Loucy (cell line): ENCODE results near the gene NADK.

ENCODE experiments used
- H2AFZ ChIP-seq: fragments of 200-600 bp; sonication (generic); 2 replicates; pipeline ENCODE4 v1.6.0; 2016; ENCODE audit warnings: antibody characterized with exemption, mild to moderate bottlenecking, low read length, moderate library complexity
- H3F3A ChIP-seq: fragments of 200-600 bp; 2 replicates; pipeline ENCODE4 v1.6.0; 2016; ENCODE audit warnings: antibody characterized with exemption, low read depth, mild to moderate bottlenecking
- H3K27me3 ChIP-seq: fragments of 200-600 bp; sonication (generic); 2 replicates; pipeline ENCODE4 v1.6.1; 2014; ENCODE audit warnings: low read length, mild to moderate bottlenecking; ENCODE audit not compliant: insufficient read depth, poor library complexity, severe bottlenecking
- H3K36me3 ChIP-seq: fragments of 200-600 bp; sonication (generic); 2 replicates; pipeline ENCODE4 v1.6.1; 2016; ENCODE audit warnings: low read length; ENCODE audit not compliant: insufficient read depth
- H3K4me1 ChIP-seq: fragments of 200-600 bp; sonication (generic); 2 replicates; pipeline ENCODE4 v1.5.1; 2014; ENCODE audit warnings: low read length, mild to moderate bottlenecking; ENCODE audit not compliant: insufficient read depth, poor library complexity, severe bottlenecking
- H3K4me2 ChIP-seq: fragments of 200-600 bp; sonication (generic); 2 replicates; pipeline ENCODE4 v1.6.0; 2014; ENCODE audit warnings: antibody characterized with exemption, low read length, low read depth, mild to moderate bottlenecking; ENCODE audit not compliant: poor library complexity, severe bottlenecking
- H3K4me3 ChIP-seq: fragments of 200-600 bp; sonication (generic); 2 replicates; pipeline ENCODE4 v1.5.1; 2014; ENCODE audit warnings: low read length, mild to moderate bottlenecking, mixed read lengths; ENCODE audit not compliant: poor library complexity, severe bottlenecking
- H3K79me2 ChIP-seq: fragments of 200-600 bp; sonication (generic); 2 replicates; pipeline ENCODE4 v1.6.1; 2014; ENCODE audit warnings: low read length; ENCODE audit not compliant: insufficient read depth
- H3K9ac ChIP-seq: fragments of 200-600 bp; sonication (generic); 2 replicates; pipeline ENCODE4 v1.6.0; 2014; ENCODE audit warnings: mild to moderate bottlenecking, low read depth, low read length, moderate library complexity; ENCODE audit not compliant: poor library complexity, severe bottlenecking
- H3K9me2 ChIP-seq: fragments of 200-600 bp; sonication (generic); replicated peaks from 2 replicates; pipeline ENCODE4 v1.6.1; 2016; ENCODE audit warnings: low read depth, low read length, mixed read lengths
- H3K9me3 ChIP-seq: fragments of 200-600 bp; sonication (generic); 2 replicates; pipeline ENCODE4 v1.6.1; 2014; ENCODE audit warnings: mild to moderate bottlenecking, antibody characterized with exemption, low read length, low read depth; ENCODE audit not compliant: insufficient read depth
- H4K20me1 ChIP-seq: fragments of 200-600 bp; sonication (generic); 2 replicates; pipeline ENCODE4 v1.6.0; 2014; ENCODE audit warnings: antibody characterized with exemption, low read length, mild to moderate bottlenecking; ENCODE audit not compliant: insufficient read depth, poor library complexity, severe bottlenecking
- EZH2phosphoT487 ChIP-seq: fragments of 200-600 bp; IDR thresholded peaks from 2 replicates; pipeline ENCODE4 v1.6.1; 2018; ENCODE audit warnings: antibody characterized with exemption, mild to moderate bottlenecking, moderate library complexity, borderline replicate concordance
- TF ChIP-seq, protein P1 (sequence below): fragments of 200-600 bp; sonication (generic); conservative IDR thresholded peaks from 2 replicates; pipeline ENCODE4 v1.5.1; 2014; ENCODE audit warnings: mild to moderate bottlenecking, antibody characterized with exemption, low read length

The NADK gene

DNA sequence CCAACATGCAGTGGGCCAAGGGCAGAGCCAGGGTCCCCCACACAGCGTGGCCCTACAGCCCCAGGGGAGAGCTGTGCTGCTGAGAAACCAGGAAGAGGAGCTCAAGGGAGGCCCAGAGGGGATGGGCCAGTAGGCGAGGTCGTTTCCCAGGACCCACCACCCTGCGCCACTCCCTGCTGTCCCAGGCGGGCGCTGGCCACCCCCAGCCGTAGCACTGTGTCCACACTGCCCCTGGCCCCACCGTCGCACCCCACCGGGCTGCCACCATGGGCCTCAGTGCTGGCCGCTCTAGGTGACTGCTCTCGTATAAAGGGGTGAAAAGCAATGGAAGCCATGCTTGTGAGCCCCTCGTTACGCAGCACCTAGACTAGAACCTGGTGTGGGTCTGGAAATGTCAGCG, 22.4 kb downstream of the NADK start:
- Histone ChIP-seq H3K9me2 (no peaks in the 10 kb centered on the region), H3K4me3 (no peak overlapping the region), H3K4me2 (no peak overlapping the region), H3K9ac (no peak overlapping the region), H4K20me1 (no peaks in the 10 kb centered on the region), H3K36me3 (peaks cover 53% of the 10 kb centered on the region; the same call in 1 of the 2 replicates), H2AFZ (no peak overlapping the region), H3K79me2 (no peaks in the 10 kb centered on the region), H3K27me3 (no peaks in the 10 kb centered on the region), H3K4me1 (no peaks in the 10 kb centered on the region), H3F3A (no peaks in the 10 kb centered on the region), H3K9me3 (no peaks in the 10 kb centered on the region)
- TF ChIP-seq EZH2phosphoT487, result no peak
- TF ChIP-seq, protein P1, sequence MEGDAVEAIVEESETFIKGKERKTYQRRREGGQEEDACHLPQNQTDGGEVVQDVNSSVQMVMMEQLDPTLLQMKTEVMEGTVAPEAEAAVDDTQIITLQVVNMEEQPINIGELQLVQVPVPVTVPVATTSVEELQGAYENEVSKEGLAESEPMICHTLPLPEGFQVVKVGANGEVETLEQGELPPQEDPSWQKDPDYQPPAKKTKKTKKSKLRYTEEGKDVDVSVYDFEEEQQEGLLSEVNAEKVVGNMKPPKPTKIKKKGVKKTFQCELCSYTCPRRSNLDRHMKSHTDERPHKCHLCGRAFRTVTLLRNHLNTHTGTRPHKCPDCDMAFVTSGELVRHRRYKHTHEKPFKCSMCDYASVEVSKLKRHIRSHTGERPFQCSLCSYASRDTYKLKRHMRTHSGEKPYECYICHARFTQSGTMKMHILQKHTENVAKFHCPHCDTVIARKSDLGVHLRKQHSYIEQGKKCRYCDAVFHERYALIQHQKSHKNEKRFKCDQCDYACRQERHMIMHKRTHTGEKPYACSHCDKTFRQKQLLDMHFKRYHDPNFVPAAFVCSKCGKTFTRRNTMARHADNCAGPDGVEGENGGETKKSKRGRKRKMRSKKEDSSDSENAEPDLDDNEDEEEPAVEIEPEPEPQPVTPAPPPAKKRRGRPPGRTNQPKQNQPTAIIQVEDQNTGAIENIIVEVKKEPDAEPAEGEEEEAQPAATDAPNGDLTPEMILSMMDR, result no peak

GRCh38 chr1:1755426-1755825, 22.8 kb downstream of the NADK start:
- H2AFZ ChIP-seq, result no peak overlapping the region
- H3F3A ChIP-seq, result no peaks in the 10 kb centered on the region
- peaks cover 49% of the 10 kb centered on the region; the same call in 1 of the 2 replicates for H3K36me3 ChIP-seq
- H3K79me2 ChIP-seq, result no peaks in the 10 kb centered on the region
- no peaks in the 10 kb centered on the region for H4K20me1 ChIP-seq
- H3K4me3 ChIP-seq, result no peak overlapping the region
- no peak overlapping the region for H3K9ac ChIP-seq
- H3K4me1 ChIP-seq, result no peaks in the 10 kb centered on the region
- no peaks in the 10 kb centered on the region for H3K9me3 ChIP-seq
- no peaks in the 10 kb centered on the region for H3K27me3 ChIP-seq
- H3K4me2 ChIP-seq, result no peak overlapping the region
- no peaks in the 10 kb centered on the region for H3K9me2 ChIP-seq
- no peak for TF ChIP-seq EZH2phosphoT487
- TF ChIP-seq, protein P1, result no peak

- peaks cover 38% of the 10 kb centered on the region; the same call in 1 of the 2 replicates for H3K36me3 ChIP-seq
- no peak overlapping the region for H3K4me2 ChIP-seq
- H3K9me2 ChIP-seq, result no peaks in the 10 kb centered on the region
- H3K4me1 ChIP-seq, result no peaks in the 10 kb centered on the region
- H3K9ac ChIP-seq, result no peak overlapping the region
- no peaks in the 10 kb centered on the region for H3F3A ChIP-seq
- H2AFZ ChIP-seq, result no peak overlapping the region
- TF ChIP-seq, protein P1, result no peak
- TF ChIP-seq EZH2phosphoT487, result no peak
- no peaks in the 10 kb centered on the region for H3K79me2 ChIP-seq
- H3K4me3 ChIP-seq, result no peak overlapping the region
- no peaks in the 10 kb centered on the region for H4K20me1 ChIP-seq
- H3K9me3 ChIP-seq, result no peaks in the 10 kb centered on the region
- no peaks in the 10 kb centered on the region for H3K27me3 ChIP-seq
Observed at GRCh38 chr1:1754051-1754815, 24.0 kb downstream of the NADK start.
